HepG2 (cell line): Measurements from ENCODE around the gene TMEM39A. TPM values are rescaled to one million over a fixed set of nuclear protein-coding genes. Genes with fewer than 3 reads are reported as not detected.
A peak's percentile ranks its signal among the peaks of the same experiment; 100 is the strongest.

Source experiments
- ATF6 ChIP-seq: sonication (generic); formaldehyde crosslinking; conservative IDR thresholded peaks from 2 replicates; pipeline ENCODE4 v1.4.0; 2020; ENCODE audit warnings: missing genetic modification reagents
- CENPX ChIP-seq: sonication (generic); formaldehyde crosslinking; IDR thresholded peaks from 2 replicates; pipeline ENCODE4 v1.9.0; 2021; ENCODE audit warnings: mild to moderate bottlenecking, missing genetic modification reagents, moderate library complexity
- CHD2 ChIP-seq: IDR thresholded peaks from 2 replicates; pipeline ENCODE4 v1.6.1; 2011; ENCODE audit warnings: low read depth, low read length, improper control_type of control experiment
- FOSL2 ChIP-seq: sonication (generic); formaldehyde crosslinking; IDR thresholded peaks from 2 replicates; pipeline ENCODE4 v1.4.0; 2020; ENCODE audit warnings: missing genetic modification reagents
- GABPA ChIP-seq, 2 experiments: IDR thresholded peaks; 2 replicates each; pipeline ENCODE4 v1.6.1; 2011 to 2016; ENCODE audit warnings: low read depth in 2 of 2, low read length in 1 of 2, missing biosample characterization in 1 of 2, missing genetic modification characterization in 1 of 2
- GATAD2A ChIP-seq: IDR thresholded peaks from 2 replicates; pipeline ENCODE4 v1.6.1; 2016
- GTF3A ChIP-seq: sonication (generic); formaldehyde crosslinking; conservative IDR thresholded peaks from 2 replicates; pipeline ENCODE4 v1.4.0; 2020; ENCODE audit warnings: mild to moderate bottlenecking, missing genetic modification reagents
- NR2C2 ChIP-seq: sonication (generic); formaldehyde crosslinking; IDR thresholded peaks from 2 replicates; pipeline ENCODE4 v1.4.0; 2020; ENCODE audit warnings: missing genetic modification reagents, mild to moderate bottlenecking, moderate library complexity, borderline replicate concordance
- REL ChIP-seq: sonication (generic); formaldehyde crosslinking; conservative IDR thresholded peaks from 2 replicates; pipeline ENCODE4 v1.8.0; 2022; ENCODE audit warnings: mild to moderate bottlenecking, missing genetic modification reagents, moderate library complexity
- SOX6 ChIP-seq, 2 experiments: fragments of 450-650 bp in 1 of 2; sonication (generic) in 1 of 2; formaldehyde crosslinking in 1 of 2; IDR thresholded peaks; 2 replicates each; pipeline versions ENCODE4 v1.4.0 to v1.6.1; 2017 to 2020; ENCODE audit warnings: antibody characterized with exemption in 1 of 2, mild to moderate bottlenecking in 1 of 2, missing genetic modification reagents in 1 of 2
- XRCC5 ChIP-seq: fragments of 200-400 bp; formaldehyde crosslinking; optimal IDR thresholded peaks from 2 replicates; pipeline ENCODE3; 2017; ENCODE audit warnings: mild to moderate bottlenecking, low read length
- ZBTB10 ChIP-seq: sonication (generic); formaldehyde crosslinking; IDR thresholded peaks from 2 replicates; pipeline ENCODE4 v1.4.0; 2020; ENCODE audit warnings: missing genetic modification reagents, borderline replicate concordance
- ZBTB42 ChIP-seq: sonication (generic); formaldehyde crosslinking; IDR thresholded peaks from 2 replicates; pipeline ENCODE4 v1.5.0; 2020; ENCODE audit warnings: mild to moderate bottlenecking, missing genetic modification reagents
- ZFP90 ChIP-seq: sonication (generic); formaldehyde crosslinking; IDR thresholded peaks from 2 replicates; pipeline ENCODE4 v1.8.0; 2022; ENCODE audit warnings: missing genetic modification reagents, mild to moderate bottlenecking, inconsistent platforms, borderline replicate concordance
- ZNF484 ChIP-seq: sonication (generic); formaldehyde crosslinking; IDR thresholded peaks from 2 replicates; pipeline ENCODE4 v1.5.1; 2020; ENCODE audit warnings: mild to moderate bottlenecking, low read depth, missing genetic modification reagents, borderline replicate concordance
- ZNF577 ChIP-seq: sonication (generic); formaldehyde crosslinking; IDR thresholded peaks from 2 replicates; pipeline ENCODE4 v1.4.0; 2020; ENCODE audit warnings: mild to moderate bottlenecking, low read depth, missing genetic modification reagents, borderline replicate concordance
- ZNF891 ChIP-seq: sonication (generic); formaldehyde crosslinking; IDR thresholded peaks from 2 replicates; pipeline ENCODE4 v1.5.0; 2020; ENCODE audit warnings: mild to moderate bottlenecking, missing genetic modification reagents
- ZSCAN25 ChIP-seq: sonication (generic); formaldehyde crosslinking; IDR thresholded peaks from 2 replicates; pipeline ENCODE4 v1.8.0; 2022; ENCODE audit warnings: mild to moderate bottlenecking, missing genetic modification reagents
- polyA plus RNA-seq, 8 experiments: library from polyadenylated mRNA; depleted of rRNA in 3 of 8; stranded (reverse) in 7 of 8; unstranded in 1 of 8; fragments of >200 nt; fragmentation: Illumina TruSeq in 4 of 8; extraction: Trizol in 4 of 8; gene quantifications; 2 replicates each; pipeline versions ENCODE4 v1.2.1 to v1.2.3, GENCODE V29; 2011 to 2016; ENCODE audit warnings: low read depth in 4 of 8, missing spikeins in 1 of 8, mixed read lengths in 1 of 8; ENCODE audit not compliant: insufficient read depth in 1 of 8
- total RNA-seq, 5 experiments: library from RNA; depleted of rRNA; stranded (reverse); fragments of >200 nt; fragmentation: Illumina TruSeq; extraction: Trizol; gene quantifications; 2 replicates each; pipeline ENCODE4 v1.2.3, GENCODE V29; 2016; ENCODE audit warnings: low read depth in 1 of 5
- TF ChIP-seq, protein P1 (sequence below): sonication (generic); formaldehyde crosslinking; IDR thresholded peaks from 2 replicates; pipeline ENCODE4 v1.4.0; 2020; ENCODE audit warnings: mild to moderate bottlenecking, missing genetic modification reagents
- TF ChIP-seq, protein P2 (sequence below): IDR thresholded peaks from 2 replicates; pipeline ENCODE4 v1.6.1; 2016
- TF ChIP-seq, protein P3 (sequence below): sonication (generic); formaldehyde crosslinking; IDR thresholded peaks from 2 replicates; pipeline ENCODE4 v1.8.1; 2023; ENCODE audit warnings: mild to moderate bottlenecking, missing genetic modification reagents, borderline replicate concordance

The TMEM39A gene
- total and polyA plus RNA-seq, 2 of the 13 experiments (the other 11 are each of a cell fraction or from before 2014, with no cell fraction given), result 55.8 to 64.9 TPM

- TF ChIP-seq, protein P1, sequence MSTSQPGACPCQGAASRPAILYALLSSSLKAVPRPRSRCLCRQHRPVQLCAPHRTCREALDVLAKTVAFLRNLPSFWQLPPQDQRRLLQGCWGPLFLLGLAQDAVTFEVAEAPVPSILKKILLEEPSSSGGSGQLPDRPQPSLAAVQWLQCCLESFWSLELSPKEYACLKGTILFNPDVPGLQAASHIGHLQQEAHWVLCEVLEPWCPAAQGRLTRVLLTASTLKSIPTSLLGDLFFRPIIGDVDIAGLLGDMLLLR (CRISPR knock-in tag), result no peak; the same call in 1 of the 2 replicates
- TF ChIP-seq ATF6 (CRISPR knock-in tag) (peak; percentile 71; the same call in 1 of the 2 replicates), GTF3A (CRISPR knock-in tag) (no peak), NR2C2 (CRISPR knock-in tag) (peak; percentile 91), ZSCAN25 (no peak), XRCC5 (peak; percentile 74), ZBTB42 (no peak; the same call in 1 of the 2 replicates), CHD2 (no peak), CENPX (CRISPR knock-in tag) (no peak), ZFP90 (peak; percentile 62; the same call in 1 of the 2 replicates), ZNF891 (CRISPR knock-in tag) (peak; percentile 81), ZNF484 (CRISPR knock-in tag) (no peak), ZBTB10 (CRISPR knock-in tag) (no peak), REL (0 out of 2 replicates have a peak, but pooled peaks have one; percentile 54), GATAD2A (peak; percentile 35; the same call in 1 of the 2 replicates), ZNF577 (CRISPR knock-in tag) (no peak), SOX6 (IDR thresholded peaks at IDR 0.05) (no peak), SOX6 (CRISPR knock-in tag; IDR thresholded peaks at IDR 0.05) (peak; percentile 77), FOSL2 (CRISPR knock-in tag) (peak; percentile 63), GABPA (IDR thresholded peaks at IDR 0.05; ENCODE audit: low read depth, low read length) (peak; percentile 82), GABPA (CRISPR knock-in tag; IDR thresholded peaks at IDR 0.05; ENCODE audit: low read depth) (peak; percentile 97)
- TF ChIP-seq, protein P2, sequence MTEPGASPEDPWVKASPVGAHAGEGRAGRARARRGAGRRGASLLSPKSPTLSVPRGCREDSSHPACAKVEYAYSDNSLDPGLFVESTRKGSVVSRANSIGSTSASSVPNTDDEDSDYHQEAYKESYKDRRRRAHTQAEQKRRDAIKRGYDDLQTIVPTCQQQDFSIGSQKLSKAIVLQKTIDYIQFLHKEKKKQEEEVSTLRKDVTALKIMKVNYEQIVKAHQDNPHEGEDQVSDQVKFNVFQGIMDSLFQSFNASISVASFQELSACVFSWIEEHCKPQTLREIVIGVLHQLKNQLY (CRISPR knock-in tag), result peak; percentile 49
- TF ChIP-seq, protein P3, sequence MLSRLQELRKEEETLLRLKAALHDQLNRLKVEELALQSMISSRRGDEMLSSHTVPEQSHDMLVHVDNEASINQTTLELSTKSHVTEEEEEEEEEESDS (CRISPR knock-in tag), result peak; percentile 83; the same call in 1 of the 2 replicates
These were observed at the start of gene TMEM39A (continued) for GRCh38 chr3:119463171-119464169.
